Kasumi-1 (cell line): ENCODE results near the gene IDH3A.
A peak's percentile ranks its signal among the peaks of the same experiment; 100 is the strongest.
"Not testable (repeated sequence)": the region's sequence is repeated elsewhere in the genome, so short reads cannot be mapped to it uniquely, and the experiment has no call there.

ENCODE experiments used
- DNase-seq, 2 experiments: peaks; one replicate each; lab custom pipeline; 2025; lab: John Stamatoyannopoulos, UW

The IDH3A gene

DNA sequence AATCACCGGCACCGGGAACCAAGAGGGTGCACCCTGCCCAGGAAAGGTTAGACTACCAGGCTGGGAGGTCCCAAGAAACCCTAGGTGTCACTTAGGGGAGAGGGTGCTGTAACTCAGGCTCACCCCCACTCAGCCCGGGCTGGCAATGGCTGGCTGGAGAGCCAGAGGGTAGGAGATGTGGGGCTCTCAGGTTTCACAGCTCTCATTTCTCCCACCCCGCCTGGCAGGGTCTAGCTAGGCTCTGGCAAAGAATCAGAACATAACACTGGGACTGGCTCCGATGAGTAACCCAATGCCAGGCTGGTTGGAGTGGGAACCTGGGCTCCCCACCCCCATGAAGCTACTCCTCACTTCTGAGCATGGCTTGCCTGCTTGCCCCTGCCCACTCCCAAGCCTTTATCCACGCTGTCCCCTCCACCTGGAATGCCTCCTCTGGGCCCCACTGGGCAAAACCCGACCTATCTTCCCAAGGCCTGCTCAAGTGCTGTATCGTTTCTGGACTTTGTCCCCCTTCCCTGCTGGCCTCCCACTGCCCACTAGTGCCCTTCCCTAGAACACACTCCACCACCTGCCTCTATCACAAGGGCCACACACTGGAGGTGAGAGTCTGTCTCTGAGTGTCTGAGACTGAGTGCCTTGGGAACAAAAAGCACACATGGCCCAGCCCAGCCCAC is 19.9 kb upstream of the IDH3A start:
- no peak for DNase-seq

- DNase-seq, result no peak
Observed at GRCh38 chr15:78129751-78130287, 19.3 kb upstream of the IDH3A start.

- no peak for DNase-seq
Observed at GRCh38 chr15:78130466-78131294, 18.5 kb upstream of the IDH3A start.

DNA sequence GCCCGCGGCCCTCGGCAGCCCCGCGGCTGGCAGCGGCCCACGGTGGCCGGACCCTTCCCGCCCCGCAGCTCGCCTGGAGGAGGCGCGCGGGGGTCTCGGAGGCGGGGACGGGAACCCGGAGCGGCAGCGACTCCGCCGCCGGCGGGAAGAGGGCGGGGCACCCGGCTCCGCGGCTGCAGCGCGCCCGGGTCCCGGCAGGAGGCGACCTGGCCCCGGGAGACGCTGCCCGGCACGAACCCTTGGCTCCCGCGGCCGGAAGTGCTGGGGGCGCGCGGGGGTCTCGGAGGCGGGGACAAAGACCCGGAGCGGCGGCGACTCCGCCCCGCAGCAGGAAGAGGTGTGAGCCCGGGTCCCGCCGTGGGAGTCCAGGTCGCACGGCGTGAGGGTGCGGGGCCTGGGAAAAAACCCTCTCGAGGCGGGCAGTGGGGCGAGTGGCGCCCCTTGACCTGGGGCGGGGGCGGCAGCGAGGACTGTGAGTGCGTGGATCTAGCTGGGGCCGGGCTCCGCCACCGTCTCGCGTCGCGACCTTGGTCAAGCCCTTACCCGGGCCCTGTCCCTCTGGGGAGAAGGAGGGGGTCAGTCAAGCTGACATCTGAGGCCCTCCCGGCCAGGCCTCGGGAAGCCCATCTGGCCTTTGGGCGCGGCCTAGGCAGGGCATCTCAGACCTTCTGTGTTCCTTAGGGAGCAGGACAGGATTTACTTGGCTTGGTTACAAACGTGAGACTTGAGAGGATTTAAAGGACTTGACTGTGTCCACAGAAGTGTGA is 17.7 kb upstream of the IDH3A start, which contains the start of gene CIB2:
CIB2 (minus strand) TSS at position 151 of the 767 bp plus-strand sequence. CDS start 230 bp downstream, outside the sequence.
- peak; percentile 44 to 66 for DNase-seq

DNA sequence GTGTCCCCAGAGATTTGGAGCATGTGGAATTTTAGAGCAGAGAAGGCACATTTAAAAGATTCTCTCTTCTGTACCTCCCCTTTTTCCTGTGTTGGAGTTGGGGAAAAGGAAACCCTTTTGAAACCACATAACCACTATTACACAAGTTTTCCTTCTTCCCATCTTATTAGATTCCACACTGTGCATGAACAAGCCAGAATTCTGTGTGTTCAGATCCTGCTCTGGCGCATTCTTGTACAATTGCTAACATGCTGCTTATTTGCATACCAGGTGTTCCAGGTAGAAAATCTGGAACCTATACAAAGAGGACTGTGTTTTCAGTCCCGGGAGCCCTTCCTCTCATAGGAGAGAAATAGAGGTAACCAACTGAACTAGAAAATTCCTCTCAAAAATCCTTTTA is 15.4 kb upstream of the IDH3A start:
- DNase-seq, result no peak

DNA sequence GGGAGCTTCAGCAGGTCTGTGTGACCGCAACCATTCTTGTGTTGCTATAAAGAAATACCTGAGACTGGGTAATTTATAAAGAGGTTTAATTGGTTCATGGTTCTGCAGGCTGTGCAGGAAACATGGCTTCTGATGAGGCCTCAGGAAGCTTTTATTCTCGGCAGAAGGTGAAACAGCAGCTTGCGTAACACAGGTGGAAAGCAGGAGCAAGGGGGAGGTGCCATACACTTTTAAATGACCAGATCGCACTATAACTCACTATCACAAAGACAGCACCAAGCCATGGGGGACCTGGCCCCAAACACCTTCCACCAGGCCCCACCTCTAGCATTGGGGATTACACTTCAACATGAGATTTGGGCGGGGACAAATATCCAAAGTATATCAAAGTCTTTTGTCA is 9.6 kb upstream of the IDH3A start:
- DNase-seq, result no peak

- DNase-seq, result peak in 1 of 2 experiments; percentile 4
Observed at GRCh38 chr15:78140292-78140691, 8.9 kb upstream of the IDH3A start.

GRCh38 chr15:78142332-78142731 is 6.8 kb upstream of the IDH3A start:
- no peak for DNase-seq

DNA sequence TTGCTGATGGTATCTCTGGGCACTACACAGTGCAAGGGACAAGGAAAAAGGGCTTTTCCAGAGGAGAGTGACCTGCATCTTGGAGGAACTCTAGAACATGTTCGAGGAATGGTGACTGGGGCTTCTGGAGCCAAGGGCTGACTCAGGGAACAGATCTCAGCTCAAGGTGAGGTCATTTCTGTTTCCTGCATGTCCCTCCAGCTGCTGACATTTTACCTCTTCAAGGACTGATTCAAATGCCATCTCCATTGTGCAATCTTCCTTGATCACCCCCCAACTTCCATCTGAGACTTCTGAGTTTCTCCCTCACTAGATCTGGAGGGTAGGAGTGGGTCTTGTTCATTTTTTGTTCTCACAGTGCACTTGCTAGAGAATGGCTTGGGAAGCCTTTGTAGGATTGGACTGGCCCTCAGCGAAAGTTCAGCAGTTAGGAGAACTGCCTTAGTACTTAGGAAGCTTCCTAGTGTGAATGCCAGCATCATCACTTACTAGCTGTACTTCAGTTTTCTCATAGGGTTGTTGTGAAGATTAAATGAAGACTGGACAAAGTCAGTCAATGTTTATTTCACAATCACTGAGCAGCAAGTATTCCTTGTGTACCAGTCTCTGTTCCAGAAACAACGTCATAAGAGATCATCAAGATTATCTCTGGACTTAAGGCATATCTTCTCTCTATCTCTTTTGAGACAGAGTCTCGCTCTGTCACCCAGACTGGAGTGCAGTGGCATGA is 2.6 kb upstream of the IDH3A start:
- no peak for DNase-seq

- no peak for DNase-seq
Observed at GRCh38 chr15:78147566-78147965, 1.6 kb upstream of the IDH3A start.

DNA sequence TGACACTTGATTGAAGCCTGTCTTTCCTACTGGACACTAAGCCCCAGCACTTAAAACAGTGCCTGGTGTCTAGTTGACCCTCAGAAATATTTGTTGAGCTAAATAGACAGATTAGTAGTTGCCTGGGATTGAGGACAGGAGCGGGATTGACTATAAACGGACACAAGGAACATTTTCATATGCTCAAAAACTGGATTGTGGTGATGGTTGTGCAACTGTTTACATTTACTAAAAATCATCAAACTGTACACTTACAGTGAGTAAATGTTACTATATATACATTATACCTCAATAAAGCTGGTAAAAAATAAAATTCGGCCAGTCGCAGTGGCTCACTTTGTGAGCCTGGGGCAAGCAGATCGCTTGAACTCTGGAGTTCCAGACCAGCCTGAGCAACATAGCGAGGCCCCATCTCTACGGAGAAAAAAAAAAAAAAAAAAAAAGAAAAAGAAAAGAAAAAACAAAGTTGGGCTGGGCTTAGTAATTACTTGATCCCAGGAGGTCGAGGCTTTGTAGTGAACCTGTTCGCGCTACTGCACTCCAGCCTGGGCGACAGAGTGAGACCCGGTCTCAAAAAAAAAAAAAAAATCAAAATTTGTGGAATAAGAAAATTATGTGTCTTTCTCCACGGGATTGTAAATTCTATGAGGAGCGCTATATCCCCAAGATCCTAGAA is 632 bp upstream of the IDH3A start:
- no peak for DNase-seq

DNA sequence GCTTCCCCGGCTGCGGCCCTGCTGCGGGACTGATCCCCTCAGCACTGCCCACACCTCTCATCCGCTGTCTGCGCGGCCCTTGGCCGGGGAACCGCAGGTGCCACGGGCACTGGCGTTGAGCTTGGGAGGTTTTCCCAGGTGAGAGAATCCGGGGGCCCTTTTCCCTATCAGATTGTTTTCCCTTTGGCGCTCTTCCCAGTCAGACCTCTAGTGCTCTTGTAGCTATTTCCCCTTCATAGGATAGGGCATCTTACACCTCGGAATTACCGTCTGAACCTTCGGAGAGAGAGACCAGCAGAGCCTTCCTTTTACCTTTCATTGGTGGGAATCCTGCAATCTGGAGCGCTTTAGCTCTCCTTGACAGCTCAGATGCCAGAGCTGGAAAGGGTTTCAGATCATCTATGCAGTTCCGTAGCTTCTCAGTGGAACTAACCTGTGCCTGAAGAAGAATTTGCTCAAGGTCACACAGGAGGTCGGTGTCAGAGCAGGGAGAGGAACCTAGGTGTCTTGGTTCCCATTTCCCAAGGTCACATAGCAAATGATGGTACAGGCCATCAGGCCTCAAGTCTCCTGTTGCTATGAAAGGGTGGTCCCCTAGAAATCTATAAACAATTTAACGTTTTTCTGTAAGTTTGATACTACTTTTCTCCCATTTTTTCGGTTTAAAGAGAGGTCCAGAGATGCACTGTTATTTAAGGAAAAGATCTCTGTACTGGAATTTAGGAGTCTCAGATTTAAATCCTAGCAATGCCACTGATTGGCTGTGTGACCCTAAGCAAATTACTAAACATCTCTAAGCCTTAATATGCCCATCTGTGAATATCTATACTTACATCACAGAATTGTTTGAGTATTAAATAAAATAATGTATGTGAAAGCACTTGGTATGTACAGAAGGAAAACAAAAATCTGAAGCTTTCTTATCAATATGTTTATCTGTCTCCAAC is 916 bp downstream of the IDH3A start:
- no peak for DNase-seq

- not testable (repeated sequence) for DNase-seq
Observed at GRCh38 chr15:78151075-78151474, 1.9 kb downstream of the IDH3A start.

- no peak for DNase-seq
Observed at GRCh38 chr15:78154955-78155354, 5.8 kb downstream of the IDH3A start.

DNA sequence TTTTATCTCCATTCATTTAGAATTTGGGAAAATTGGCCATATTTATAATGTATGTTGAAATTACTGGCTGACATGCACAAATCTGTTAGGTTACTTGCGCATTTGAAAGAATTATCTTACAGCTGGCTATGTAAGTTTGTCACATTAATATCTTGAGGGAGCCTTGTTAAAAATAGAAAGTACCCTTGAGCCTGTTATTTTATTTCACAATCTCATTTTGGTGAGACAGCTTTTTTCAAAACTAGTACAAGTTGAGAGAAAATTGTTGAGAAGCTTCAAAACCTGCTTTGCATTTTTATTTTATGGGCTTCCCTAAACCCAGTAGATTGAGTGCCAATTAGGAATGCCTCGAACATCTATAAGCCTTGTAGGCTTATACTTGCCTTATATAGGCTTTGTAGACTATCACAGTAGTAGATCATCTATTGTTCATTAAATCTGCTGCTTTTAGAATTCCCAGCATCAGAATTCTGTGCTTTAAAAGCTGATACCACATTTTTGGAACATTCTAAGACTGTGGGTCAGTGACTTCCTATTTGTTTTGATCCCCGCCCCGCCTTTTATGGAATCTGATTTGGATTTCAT is 6.3 kb downstream of the IDH3A start:
- no peak for DNase-seq

GRCh38 chr15:78156653-78157052 is 7.5 kb downstream of the IDH3A start:
- no peak for DNase-seq

- no peak for DNase-seq
Observed at GRCh38 chr15:78157203-78157602, 8.0 kb downstream of the IDH3A start.

GRCh38 chr15:78159395-78159794 is 10.2 kb downstream of the IDH3A start:
- no peak for DNase-seq

DNA sequence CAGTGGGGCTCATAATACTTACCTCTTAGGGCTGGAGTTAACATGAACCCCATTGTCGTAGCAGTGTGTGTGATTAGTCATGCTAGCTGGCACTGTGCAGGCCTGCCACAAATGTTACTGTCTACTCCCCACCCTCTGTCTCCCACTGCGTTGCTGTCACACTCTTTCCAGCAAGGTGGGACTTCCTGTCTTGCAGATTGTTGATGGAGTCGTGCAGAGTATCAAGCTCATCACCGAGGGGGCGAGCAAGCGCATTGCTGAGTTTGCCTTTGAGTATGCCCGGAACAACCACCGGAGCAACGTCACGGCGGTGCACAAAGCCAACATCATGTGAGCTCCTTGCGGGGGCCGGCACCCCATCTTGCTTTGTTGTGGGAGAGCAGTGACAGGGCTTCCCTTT is 12.9 kb downstream of the IDH3A start:
- DNase-seq, result no peak

GRCh38 chr15:78164010-78164409 is 14.8 kb downstream of the IDH3A start:
- DNase-seq, result no peak
